Measurements from ENCODE around the gene ATR.
"Not testable (repeated sequence)": the region's sequence is repeated elsewhere in the genome, so short reads cannot be mapped to it uniquely, and the experiment has no call there.

ATR gene

DNA sequence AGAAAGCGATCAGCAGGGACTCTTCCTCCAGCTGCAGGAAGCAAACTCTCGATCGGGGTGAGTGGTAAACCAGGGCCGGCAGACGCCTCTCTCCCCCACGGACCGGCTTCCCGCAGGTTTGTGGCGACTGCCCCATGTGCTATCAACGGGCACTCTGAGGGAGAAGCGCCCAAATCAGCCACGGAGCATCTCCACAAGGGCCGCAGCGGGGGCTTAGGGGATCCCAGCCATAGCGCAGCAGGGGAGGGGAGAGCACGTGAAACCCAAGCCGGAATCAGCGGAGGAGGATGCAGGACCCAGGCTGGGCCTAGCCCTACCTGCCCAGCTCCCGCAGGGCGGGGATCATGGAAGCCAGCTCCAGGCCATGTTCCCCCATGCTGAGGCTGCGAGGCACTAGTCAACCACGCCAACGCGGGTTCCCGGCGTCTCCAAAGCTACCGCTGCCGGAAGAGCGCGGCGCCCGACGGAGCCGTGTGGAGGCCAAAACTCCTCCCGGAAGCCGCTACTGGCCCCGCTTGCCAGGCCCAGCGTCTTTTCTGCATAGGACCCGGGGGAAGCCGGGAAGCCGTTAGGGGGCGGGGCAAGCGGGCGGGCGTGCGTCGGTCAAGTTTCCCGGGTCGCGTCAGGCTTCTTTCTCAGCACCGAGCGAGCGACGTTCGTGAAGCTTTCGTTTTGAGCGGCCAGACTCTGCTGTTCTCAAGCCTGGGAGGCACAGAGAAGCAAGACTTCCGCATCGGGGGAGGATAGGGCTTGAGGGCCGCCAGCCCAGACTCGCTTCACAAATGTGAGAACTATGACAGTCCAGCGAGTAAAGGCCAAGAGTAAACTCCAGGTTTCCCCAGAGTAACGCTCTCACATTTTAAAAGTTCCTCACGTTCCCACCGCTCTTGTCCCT, at the start of gene ATR:
ATR (minus strand) TSS at position 405 of the 895 bp plus-strand sequence; CDS start at position 376, 29 bp downstream.
- peak; percentile 91 for DNase-seq (ENCODE audit: low read depth)

DNA sequence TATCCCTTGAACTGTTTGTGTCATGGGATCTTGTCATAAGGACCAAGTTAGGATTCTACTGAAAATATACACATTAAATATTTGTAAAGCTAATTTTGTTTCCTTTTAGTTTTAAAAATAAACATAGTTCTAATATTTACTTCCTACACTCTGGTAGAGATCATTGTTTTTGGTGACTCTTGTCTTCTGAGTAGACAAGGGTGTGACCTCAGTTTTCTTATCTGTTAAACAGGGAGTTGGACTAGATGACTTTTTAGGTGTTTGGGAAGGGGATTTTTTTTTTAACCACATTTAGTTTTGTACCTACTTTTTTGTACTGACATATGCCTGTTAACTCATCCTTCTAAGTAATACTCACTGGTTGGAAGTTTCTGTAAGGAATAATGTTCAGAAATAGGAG, 48.4 kb upstream of the ATR start:
- DNase-seq (ENCODE audit: low read depth) = no peak

DNA sequence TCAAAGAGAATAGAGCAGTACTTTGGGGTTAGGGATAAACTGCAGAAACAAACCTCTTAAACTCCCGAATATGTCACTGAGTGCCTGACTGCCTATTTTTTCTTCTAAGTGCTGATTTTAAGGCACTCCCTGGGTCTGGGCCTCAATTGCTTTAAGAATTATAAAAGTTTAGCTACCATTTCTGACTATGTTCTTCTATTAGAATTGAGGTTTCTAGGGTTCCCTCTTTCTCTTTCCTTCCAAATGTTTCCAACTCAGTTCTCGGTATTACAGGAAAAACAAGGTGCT, 46.6 kb upstream of the ATR start:
- DNase-seq (ENCODE audit: low read depth) = no peak

DNA sequence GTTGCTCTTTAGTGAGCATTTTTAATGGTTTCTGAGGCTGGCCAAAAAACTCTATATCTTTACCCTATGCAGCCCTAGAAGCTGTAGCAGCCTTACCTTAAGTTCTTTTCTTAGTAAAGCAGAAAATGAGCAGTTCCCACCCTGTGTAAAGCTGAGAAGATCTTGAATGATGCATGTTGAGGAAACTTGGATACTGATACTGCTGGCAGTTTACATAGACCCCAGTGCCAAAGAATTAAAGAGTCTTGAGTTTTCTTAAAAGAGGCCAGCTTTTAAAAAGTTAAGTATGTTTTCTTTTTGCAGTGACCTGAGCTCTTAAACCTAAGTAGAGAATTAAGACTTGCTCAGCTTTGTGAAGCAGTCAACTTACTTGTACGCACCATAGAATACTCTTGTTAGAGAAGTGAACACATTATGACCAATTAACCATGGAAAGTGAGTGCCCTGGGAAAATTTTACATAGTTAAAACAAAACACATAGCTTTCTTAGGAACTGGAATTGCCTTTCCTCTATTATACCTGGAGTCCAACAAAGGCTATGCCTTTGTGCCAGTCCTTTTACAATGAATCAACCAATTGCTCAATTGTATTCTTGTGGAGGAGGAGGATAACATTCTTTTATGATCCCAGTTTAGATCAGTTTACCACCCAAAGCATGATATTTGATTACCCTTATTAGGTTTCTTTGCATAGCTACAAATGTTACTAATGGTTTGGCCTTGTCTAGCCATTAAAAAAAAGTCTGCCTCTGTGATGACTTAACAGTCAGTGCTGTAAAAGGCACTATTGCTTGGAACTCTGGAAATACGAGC, 46.0 kb upstream of the ATR start:
- DNase-seq (ENCODE audit: low read depth) = no peak

DNA sequence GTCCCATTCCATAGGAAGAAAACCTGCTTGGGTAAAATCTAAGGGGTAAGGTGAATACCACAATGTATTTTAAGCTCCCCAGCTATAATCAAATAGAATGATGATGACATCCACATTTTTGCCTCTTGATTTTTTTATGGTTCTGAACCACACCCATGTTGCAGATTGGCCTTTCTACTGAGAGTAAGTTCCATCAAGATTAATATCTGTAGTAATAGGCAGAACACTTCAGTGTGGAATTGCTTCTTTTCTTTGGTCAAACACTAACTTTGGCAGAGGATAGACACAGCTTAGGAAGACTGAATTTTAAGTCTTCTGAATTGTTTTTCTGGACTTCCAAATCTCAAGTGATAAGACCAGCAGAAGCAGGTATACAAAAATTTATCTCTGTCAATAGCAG, 44.7 kb upstream of the ATR start:
- DNase-seq (ENCODE audit: low read depth) = no peak

DNA sequence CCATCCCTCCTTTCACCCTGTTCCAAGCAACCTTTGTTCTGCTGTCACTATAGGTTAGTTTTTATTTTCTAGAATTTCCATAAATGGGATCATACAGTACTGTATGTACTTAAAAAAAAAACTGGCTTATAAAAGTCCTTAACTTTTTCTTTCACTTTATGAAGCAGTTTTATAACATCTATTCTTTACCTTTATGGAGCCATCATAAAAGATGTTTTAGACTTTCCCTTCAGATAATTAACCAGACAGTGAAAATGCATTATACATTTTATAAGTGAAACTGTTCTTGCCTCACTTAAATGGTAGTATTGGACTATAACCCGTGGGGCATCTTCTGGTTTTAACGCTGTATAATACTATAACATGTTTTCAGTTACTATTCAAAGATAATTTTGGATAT, 43.9 kb upstream of the ATR start:
- DNase-seq (ENCODE audit: low read depth) = no peak

DNA sequence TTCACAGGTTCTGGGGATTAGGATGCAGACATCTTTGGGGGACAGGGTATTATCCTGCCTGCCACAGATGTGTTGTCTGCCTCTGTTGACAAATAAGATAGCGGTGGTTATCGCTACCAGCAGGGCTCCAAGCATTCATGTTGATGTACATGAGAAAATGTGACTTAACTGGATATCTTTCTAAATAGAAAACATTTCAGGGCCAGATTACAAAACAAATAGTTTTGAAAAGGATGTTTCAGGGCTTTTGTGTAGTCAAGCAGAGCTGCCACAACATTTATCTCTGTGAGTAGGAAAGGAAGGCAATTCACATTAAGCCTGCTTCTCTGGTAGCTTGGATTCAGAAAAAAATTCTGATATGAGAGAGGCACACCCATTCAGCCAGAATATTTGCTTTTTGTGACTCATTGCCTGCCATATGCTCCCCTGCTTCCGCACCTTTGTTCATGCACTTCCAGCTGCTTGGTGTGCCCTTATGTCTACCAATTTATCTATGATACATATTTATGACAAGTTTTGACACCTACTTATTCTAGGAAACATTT, 40.5 kb upstream of the ATR start:
- DNase-seq (ENCODE audit: low read depth) = no peak

DNA sequence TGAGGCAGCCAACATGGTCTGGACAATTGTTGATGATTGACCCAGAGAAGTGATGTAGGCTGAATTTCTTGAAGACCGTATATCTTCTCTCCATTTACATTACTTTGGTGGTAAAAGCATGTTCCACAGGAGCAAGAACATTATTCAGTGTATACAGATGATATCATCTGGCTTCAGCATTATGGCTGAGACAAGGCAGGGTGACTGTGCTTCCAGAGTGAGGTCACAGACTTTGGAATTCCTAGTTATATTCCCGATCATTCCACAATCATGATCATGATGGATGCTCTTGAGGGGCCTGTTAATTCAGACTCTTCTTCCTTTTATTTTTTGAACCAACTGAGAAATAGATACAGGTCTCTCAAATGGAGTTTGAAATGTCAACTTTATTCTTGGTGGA, 36.6 kb upstream of the ATR start:
- DNase-seq (ENCODE audit: low read depth) = no peak

DNA sequence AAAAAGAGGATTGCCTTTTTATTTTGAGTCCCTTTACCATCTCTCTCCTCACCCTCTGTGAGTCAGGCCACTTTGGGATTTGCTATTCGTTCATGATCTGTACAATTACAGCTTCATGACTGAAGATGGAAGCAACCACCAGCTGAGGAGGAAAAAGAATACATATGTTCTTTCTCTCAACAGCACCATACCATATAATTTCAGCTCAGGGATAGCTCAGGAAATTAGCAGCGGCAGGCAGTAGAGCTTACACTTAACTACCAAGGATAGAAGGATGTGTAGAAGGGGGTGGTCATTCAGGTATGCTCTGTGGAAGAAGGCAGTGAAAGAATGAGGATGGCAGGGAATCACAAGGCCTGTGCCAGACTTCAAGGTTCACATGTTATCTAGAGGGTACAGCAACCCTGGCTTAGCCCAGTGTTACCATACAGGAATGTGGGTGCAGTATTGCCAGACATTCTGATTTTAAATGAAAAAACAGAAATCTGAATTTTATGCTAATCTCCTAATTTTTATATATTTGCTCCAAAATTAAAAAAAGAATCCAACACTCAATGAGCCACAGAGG, 35.6 kb upstream of the ATR start:
- DNase-seq (ENCODE audit: low read depth) = no peak

DNA sequence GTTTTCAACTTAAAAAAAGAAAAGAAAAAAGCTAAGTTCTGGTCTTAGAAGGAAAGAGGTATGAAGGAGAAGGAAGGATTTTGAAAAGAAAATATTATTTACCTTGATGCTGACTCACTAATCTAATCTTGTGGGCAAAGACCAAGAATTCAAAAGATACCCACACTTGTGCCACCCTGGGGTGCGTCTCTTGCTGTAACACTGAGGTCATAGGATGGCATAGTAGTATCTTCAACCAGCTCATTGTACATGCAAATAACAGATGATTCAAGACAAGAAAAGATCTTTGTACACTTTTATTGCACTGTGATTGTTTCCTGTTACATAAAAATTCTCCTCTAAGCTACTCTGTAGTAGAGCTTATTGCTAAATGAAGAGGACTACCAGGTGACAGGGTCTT, 35.0 kb upstream of the ATR start:
- DNase-seq (ENCODE audit: low read depth) = no peak

DNA sequence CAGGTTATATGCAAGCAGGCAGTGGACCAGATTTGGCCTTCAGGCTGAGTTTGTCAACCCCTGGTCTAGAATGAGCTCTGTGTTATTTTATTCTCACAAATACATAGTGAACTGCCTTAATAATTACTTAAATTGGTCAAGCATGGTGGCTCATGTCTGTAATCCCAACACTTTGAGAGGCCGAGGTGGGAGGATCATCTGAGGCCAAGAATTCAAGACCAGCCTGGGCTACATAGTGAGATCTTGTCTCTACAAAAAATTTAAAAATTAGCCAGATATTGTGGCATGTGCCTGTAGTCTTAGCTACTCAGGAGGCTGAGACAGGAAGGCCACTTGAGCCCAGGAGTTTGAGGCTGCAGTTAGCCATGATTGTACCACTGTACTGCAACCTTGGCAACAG, 32.7 kb upstream of the ATR start:
- no peak for DNase-seq (ENCODE audit: low read depth)

DNA sequence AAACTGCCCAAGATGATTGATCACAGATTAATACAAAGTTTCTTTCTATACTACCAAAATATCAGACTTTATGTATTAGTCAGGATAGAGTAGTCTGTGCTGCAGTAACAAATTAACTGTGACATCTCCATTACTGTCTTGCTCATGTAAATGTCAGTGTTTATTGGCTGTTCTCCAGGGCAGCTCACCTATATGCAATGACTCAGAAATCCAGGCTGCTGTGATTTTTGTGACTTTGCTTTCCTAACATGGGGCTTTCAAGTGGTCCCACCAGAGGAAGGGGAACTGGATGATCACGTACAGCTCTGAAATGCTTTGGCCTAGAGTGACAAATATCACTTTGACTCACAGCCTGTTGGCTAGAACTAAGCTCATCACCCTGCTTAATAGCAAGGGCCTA, 30.6 kb upstream of the ATR start:
- no peak for DNase-seq (ENCODE audit: low read depth)

DNA sequence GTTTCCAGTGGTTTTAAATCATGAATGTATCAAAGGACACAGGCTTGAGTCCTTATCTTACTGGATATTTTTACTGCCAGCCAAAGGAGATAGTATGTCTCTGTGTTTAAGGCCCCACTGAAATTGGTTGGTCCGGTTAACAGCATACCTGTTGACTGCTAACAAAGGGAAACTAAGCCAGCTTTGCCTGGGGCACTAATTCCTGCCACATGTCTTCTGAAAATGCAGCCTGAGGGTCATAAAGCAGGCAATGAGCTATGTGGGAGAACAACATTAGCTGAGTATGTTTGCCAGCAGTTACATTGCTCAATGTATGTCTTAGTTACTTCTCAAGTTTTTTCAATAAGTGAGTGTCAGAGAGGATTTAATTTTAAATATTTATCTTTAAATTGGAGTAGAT, 30.1 kb upstream of the ATR start:
- no peak for DNase-seq (ENCODE audit: low read depth)

DNA sequence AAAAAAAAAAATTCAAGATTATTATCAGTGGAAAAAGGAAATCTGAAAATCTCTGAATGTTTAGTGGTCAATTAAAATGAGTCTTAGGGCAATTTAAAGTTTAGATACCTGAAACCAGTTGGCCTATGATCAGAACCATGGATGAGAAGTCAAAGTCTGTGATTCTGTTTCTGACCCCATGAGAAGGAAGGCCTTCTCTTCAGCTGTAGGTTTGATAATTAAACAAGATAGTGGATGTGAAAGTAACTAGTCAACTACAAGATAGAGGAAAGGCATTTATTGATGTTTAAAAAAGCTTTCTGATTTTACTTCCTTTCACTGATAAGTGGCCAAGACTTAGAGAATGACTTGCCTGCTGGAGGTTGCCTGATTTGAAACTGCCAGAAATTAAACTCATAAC, 26.4 kb upstream of the ATR start:
- DNase-seq (ENCODE audit: low read depth) = no peak

DNA sequence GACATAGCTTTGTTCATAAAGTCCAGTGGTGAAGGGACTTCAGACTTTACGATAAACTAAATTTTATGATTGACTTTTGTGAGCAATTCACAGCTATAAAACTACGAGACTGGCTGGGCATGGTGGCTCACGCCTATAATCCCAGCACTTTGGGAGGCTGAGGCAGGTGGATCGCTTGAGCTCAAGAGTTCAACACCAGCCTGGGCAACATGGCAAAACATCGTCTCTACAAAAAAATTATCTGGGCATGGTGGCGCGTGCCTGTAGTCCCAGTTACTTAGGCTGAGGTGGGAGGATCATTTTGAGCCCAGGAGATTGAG, 24.8 kb upstream of the ATR start:
- DNase-seq (ENCODE audit: low read depth) = not testable (repeated sequence)

DNA sequence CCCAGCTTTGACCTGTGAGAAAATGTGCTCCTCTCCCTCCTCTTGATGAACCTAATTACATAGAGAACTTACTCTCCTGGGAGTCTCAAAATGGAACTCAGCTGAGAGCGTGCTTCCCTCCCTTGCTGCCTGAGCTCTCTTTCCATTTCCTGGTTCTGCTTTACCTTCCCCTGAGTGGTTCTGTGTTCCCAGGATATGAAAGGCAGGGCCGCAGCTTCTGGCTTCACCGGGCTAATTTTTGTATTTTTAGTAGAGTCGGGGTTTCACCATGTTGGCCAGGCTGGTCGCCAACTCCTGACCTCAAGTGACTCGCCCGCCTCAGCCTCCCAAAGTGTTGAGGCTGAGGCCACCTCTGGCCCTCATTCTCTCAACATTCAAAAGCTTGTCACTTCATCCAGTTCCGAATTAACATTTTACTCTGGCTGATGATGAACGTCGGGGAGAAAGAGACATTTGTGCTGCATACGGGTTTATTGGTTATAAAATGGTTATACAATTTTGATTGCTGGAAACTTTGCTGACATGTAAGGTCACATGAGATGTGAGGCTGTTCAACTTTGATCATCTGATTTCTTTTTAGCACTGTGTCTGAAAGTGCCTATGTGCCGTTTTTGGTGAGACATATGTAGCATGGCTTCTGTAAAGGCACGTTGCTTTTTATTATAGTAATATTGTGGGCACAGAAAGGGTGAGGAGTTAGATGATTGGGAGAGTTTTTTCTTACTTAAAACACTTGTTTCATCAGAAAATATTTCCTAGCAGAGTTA, 24.3 kb upstream of the ATR start:
- no peak for DNase-seq (ENCODE audit: low read depth)

DNA sequence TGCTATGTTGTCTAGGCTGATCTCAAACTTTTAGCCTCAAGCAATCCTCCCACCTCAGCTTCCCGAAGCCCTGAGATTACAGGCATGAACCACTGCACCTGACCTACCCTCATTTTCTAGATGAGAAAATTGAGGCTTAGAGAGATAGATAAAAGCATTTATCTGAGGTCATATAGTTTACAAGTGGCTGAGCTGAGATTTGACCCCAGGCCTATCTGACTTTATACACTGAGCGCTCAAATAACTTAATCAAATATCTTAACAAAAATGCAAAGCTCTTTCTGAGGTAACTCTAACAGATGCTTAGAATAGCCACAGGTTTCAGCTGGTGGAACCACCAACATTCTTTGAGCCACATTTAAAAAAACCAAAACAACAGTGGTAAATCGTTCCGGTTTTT, 23.2 kb upstream of the ATR start:
- DNase-seq (ENCODE audit: low read depth) = no peak

DNA sequence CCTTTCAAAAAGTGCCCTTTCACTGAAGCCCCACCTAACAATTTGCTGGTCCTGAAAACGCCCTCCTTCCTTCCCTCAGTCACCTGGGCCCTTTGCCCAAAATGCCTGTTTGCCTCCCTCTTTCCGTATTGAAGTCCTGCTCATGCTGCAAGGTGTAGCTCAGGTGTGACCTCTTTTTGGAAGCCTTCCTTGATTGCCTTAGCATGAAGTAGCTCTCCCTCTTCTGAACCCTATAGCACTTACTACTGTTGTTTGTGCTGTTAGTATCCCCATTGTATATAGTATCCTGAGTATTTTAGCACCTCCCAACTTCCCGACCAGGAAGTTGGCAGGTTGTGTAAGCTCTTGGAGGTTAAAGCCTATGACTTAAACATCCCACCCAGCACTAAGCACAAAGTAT, 19.4 kb upstream of the ATR start:
- DNase-seq (ENCODE audit: low read depth) = no peak

DNA sequence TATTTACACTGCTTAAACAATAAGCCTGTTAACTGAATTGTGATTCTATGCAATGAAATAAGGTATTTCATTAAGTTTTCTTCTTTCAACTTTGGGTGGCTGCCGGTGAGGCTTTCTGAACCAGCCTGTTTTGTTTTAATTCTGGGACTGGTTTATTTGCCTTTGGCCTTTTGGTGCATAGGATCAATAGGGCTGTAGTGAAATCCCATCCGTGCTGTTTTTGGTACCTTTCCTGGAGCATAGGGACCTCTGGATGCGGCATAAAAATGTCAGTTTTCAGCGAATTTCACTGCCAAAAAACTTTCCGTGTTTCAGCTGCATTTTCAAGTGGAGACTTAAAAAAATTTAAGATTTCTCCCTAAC, 18.2 kb upstream of the ATR start:
- DNase-seq (ENCODE audit: low read depth) = no peak

DNA sequence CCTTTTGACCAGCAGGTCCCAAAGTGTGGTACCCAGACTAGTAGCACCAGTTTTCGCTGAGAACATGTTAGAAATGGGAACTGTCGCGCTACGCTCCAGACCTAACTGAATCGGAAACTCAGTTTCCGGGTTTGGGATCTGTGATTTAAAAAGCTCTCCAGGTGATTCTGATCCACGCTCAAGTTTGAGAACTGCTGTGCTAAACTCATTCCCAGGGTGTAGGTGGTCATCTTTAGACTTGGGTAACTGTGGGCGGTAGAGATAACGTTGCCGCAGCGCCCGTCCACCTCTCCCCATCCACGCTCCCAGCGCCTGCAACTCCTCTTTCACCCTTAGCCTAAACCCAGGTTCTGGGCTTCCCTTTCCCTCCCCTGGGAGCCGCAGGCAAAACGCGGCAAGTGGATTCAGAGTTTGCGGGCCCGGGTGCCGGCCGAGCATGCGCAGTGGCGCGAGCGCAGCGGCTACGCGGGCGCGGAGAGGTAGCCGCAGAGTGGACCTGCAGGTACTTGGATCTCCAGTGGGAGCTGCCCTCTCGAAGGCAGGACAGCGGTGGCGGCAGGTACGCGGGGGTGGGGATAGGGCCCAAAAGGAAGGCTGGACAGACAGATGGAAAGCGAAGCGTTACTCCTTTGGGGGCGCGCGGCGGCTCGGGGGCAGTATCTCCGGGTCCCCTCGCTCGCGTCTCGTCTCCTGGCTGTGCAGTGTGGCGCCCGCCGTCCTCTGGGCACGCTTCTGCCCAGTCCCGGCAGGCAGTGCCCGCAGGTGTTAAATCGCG, 17.6 kb upstream of the ATR start, which contains the start of gene PLS1:
PLS1 (plus strand) TSS at position 443 of the 775 bp plus-strand sequence. CDS start 67,845 bp downstream, outside the sequence.
- DNase-seq (ENCODE audit: low read depth) = peak; percentile 72

DNA sequence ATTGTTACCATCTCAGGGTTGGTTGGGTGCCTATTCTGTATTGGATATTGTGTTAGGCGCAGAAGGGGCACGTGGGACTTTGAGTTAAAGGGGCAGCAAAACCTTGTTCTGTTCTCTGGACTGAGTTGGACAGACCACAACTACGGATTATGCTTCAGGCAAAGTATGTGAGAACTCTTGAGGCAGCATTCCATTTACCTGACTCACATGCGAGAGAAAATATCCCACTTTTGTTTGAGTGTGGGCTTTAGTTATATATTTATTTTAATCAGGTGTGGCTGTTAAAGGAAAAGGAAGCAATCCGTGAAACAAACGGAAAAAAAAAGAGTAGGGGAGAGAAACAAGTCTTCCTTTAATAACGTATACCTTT, 17.0 kb upstream of the ATR start:
- no peak for DNase-seq (ENCODE audit: low read depth)

DNA sequence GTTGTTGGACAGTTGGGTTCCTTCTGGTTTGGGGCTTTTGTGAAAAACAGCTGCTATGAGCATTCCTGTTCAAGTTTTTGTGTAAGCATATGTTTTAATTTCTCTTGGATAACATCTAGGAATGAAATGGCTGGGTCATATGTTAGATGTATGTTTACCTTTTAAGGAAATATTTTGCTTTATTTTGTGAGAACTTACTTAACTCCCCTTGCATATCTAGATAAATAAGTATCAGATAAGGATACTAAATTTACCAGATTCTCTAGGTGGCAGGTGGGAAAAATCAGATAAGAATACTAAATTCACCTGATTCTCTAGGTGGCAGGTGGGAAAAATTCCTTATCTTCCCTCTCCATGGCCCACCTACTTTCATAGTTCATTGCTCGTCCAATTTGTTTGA, 16.6 kb upstream of the ATR start:
- no peak for DNase-seq (ENCODE audit: low read depth)
